DOHH2 (cell line): Measurements from ENCODE around the gene PRELP.

ENCODE experiments used
- H3F3A ChIP-seq: fragments of 200-600 bp; sonication (generic), shearing (Covaris generic); 2 replicates; pipeline ENCODE4 v1.6.0; 2016; ENCODE audit warnings: antibody characterized with exemption, mild to moderate bottlenecking; ENCODE audit not compliant: control insufficient read depth, insufficient read depth
- H3K27ac ChIP-seq: fragments of 200-600 bp; sonication (generic); 2 replicates; pipeline ENCODE4 v1.5.1; 2014; ENCODE audit warnings: low read depth, mild to moderate bottlenecking, low read length, moderate library complexity
- H3K27me3 ChIP-seq: fragments of 200-600 bp; sonication (generic); 2 replicates; pipeline ENCODE4 v1.6.1; 2014; ENCODE audit warnings: mild to moderate bottlenecking, low read length, mixed read lengths; ENCODE audit not compliant: control insufficient read depth
- H3K36me3 ChIP-seq: fragments of 200-600 bp; sonication (generic); 2 replicates; pipeline ENCODE4 v1.6.1; 2014; ENCODE audit warnings: mild to moderate bottlenecking, low read length, moderate library complexity, mixed read lengths; ENCODE audit not compliant: control insufficient read depth
- H3K4me1 ChIP-seq: fragments of 200-600 bp; sonication (generic); 2 replicates; pipeline ENCODE4 v1.6.1; 2014; ENCODE audit warnings: mild to moderate bottlenecking, low read length, mixed read lengths; ENCODE audit not compliant: control insufficient read depth
- H3K4me2 ChIP-seq: fragments of 200-600 bp; sonication (generic); 2 replicates; pipeline ENCODE4 v1.6.0; 2014; ENCODE audit warnings: mild to moderate bottlenecking, low read length, moderate library complexity
- H3K4me3 ChIP-seq: fragments of 200-600 bp; sonication (generic); 2 replicates; pipeline ENCODE4 v1.5.1; 2014; ENCODE audit warnings: mild to moderate bottlenecking, low read length, mixed read lengths
- H3K79me2 ChIP-seq: fragments of 200-600 bp; sonication (generic); 2 replicates; pipeline ENCODE4 v1.6.1; 2014; ENCODE audit warnings: mild to moderate bottlenecking, low read length, mixed read lengths; ENCODE audit not compliant: control insufficient read depth
- H3K9me2 ChIP-seq: fragments of 200-600 bp; sonication (generic); replicated peaks from 2 replicates; pipeline ENCODE4 v1.6.1; 2014; ENCODE audit warnings: mild to moderate bottlenecking, low read length, mixed read lengths; ENCODE audit not compliant: control insufficient read depth
- H3K9me3 ChIP-seq: fragments of 200-600 bp; sonication (generic); 2 replicates; pipeline ENCODE4 v1.6.1; 2014; ENCODE audit warnings: antibody characterized with exemption, low read length, mixed read lengths; ENCODE audit not compliant: control insufficient read depth, insufficient read depth
- H4K20me1 ChIP-seq: fragments of 200-600 bp; sonication (generic); 2 replicates; pipeline ENCODE4 v1.6.0; 2014; ENCODE audit warnings: low read depth, mild to moderate bottlenecking, antibody characterized with exemption, low read length, moderate library complexity; ENCODE audit not compliant: control insufficient read depth, insufficient read depth
- CTCF ChIP-seq: fragments of 200-600 bp; sonication (generic); IDR thresholded peaks from one replicate; pipeline ENCODE4 v1.5.1; 2014; ENCODE audit warnings: antibody characterized with exemption, mild to moderate bottlenecking, low read depth, low read length; ENCODE audit not compliant: poor library complexity, severe bottlenecking
- EZH2phosphoT487 ChIP-seq: fragments of 200-600 bp; sonication (generic); IDR thresholded peaks from 2 replicates; pipeline ENCODE4 v1.6.1; 2017; ENCODE audit warnings: borderline replicate concordance, mild to moderate bottlenecking, antibody characterized with exemption, low read length, moderate library complexity, mixed read lengths

PRELP gene

GRCh38 chr1:203427451-203427850 is 48.2 kb upstream of the PRELP start:
- no peak overlapping the region for H3K27ac ChIP-seq
- H4K20me1 ChIP-seq: no peaks in the 10 kb centered on the region
- TF ChIP-seq CTCF (no peak), EZH2phosphoT487 (no peak)
- no peaks in the 10 kb centered on the region for H3F3A ChIP-seq
- no peak overlapping the region for H3K4me3 ChIP-seq
- no peaks in the 10 kb centered on the region for H3K4me1 ChIP-seq
- H3K4me2 ChIP-seq: no peak overlapping the region
- peaks cover 46% of the 10 kb centered on the region for H3K27me3 ChIP-seq
- H3K36me3 ChIP-seq: no peaks in the 10 kb centered on the region
- no peaks in the 10 kb centered on the region for H3K79me2 ChIP-seq
- no peaks in the 10 kb centered on the region for H3K9me3 ChIP-seq
- no peaks in the 10 kb centered on the region for H3K9me2 ChIP-seq

- no peaks in the 10 kb centered on the region for H3K36me3 ChIP-seq
- no peak overlapping the region for H3K4me2 ChIP-seq
- H3F3A ChIP-seq: no peaks in the 10 kb centered on the region
- no peaks in the 10 kb centered on the region for H3K4me1 ChIP-seq
- H3K4me3 ChIP-seq: no peak overlapping the region
- no peaks in the 10 kb centered on the region for H4K20me1 ChIP-seq
- TF ChIP-seq CTCF: no peak
- TF ChIP-seq EZH2phosphoT487: no peak
- H3K27me3 ChIP-seq: peaks cover 39% of the 10 kb centered on the region
- H3K9me3 ChIP-seq: no peaks in the 10 kb centered on the region
- H3K79me2 ChIP-seq: no peaks in the 10 kb centered on the region
- H3K9me2 ChIP-seq: no peaks in the 10 kb centered on the region
- no peak overlapping the region for H3K27ac ChIP-seq
These were observed 46.5 kb upstream of the PRELP start for GRCh38 chr1:203428981-203429599.

- no peaks in the 10 kb centered on the region for H3K79me2 ChIP-seq
- H3K9me3 ChIP-seq: no peaks in the 10 kb centered on the region
- H3F3A ChIP-seq: no peaks in the 10 kb centered on the region
- no peak overlapping the region for H3K4me2 ChIP-seq
- no peaks in the 10 kb centered on the region for H3K36me3 ChIP-seq
- no peak overlapping the region for H3K4me3 ChIP-seq
- H3K27me3 ChIP-seq: no peaks in the 10 kb centered on the region; the same call in 1 of the 2 replicates
- H3K4me1 ChIP-seq: no peaks in the 10 kb centered on the region
- H3K27ac ChIP-seq: no peak overlapping the region
- no peaks in the 10 kb centered on the region for H3K9me2 ChIP-seq
- TF ChIP-seq EZH2phosphoT487: no peak
- no peak for TF ChIP-seq CTCF
- no peaks in the 10 kb centered on the region for H4K20me1 ChIP-seq
These were observed 40.0 kb upstream of the PRELP start for GRCh38 chr1:203435615-203436014.
